Parathyroid adenoma (tissue), 2 donors: ENCODE results near the gene SNRNP25.
"Not testable (repeated sequence)": the region's sequence is repeated elsewhere in the genome, so short reads cannot be mapped to it uniquely, and the experiment has no call there.

Experiments used
- H2AFZ ChIP-seq: fragments of 300-600 bp; sonication (generic); one replicate; pipeline ENCODE4 v1.7.0; 2017; ENCODE audit warnings: antibody characterized with exemption, mild to moderate bottlenecking
- H3K27ac ChIP-seq: fragments of 300-600 bp; sonication (generic); one replicate; pipeline ENCODE4 v1.7.0; 2017
- H3K27me3 ChIP-seq: fragments of 300-600 bp; sonication (generic); one replicate; pipeline ENCODE4 v1.7.0; 2017; ENCODE audit warnings: low read length; ENCODE audit not compliant: control insufficient read depth, insufficient read depth
- H3K36me3 ChIP-seq: fragments of 300-600 bp; sonication (generic); one replicate; pipeline ENCODE4 v1.7.0; 2017; ENCODE audit warnings: low read length; ENCODE audit not compliant: control insufficient read depth, insufficient read depth
- H3K4me1 ChIP-seq: fragments of 300-600 bp; sonication (generic); one replicate; pipeline ENCODE4 v1.7.0; 2017; ENCODE audit warnings: control low read depth
- H3K4me2 ChIP-seq: fragments of 300-600 bp; sonication (generic); one replicate; pipeline ENCODE4 v1.7.0; 2017; ENCODE audit warnings: low read length
- H3K4me3 ChIP-seq: fragments of 300-600 bp; sonication (generic); one replicate; pipeline ENCODE4 v1.7.0; 2017; ENCODE audit warnings: low read depth, low read length
- H3K79me2 ChIP-seq: fragments of 300-600 bp; sonication (generic); one replicate; pipeline ENCODE4 v1.7.0; 2017; ENCODE audit warnings: control low read depth
- H3K9ac ChIP-seq: fragments of 300-600 bp; sonication (generic); one replicate; pipeline ENCODE4 v1.7.0; 2017; ENCODE audit warnings: mild to moderate bottlenecking
- H3K9me3 ChIP-seq: fragments of 300-600 bp; sonication (generic); one replicate; pipeline ENCODE4 v1.7.0; 2017; ENCODE audit warnings: low read length; ENCODE audit not compliant: control insufficient read depth
- TF ChIP-seq, protein P1 (sequence below): fragments of 300-600 bp; sonication (generic); IDR thresholded peaks from one replicate; pipeline ENCODE4 v1.7.0; 2017; ENCODE audit warnings: antibody characterized with exemption, mild to moderate bottlenecking
- donor health status: primary hyperparathyroidism.

The SNRNP25 gene

GRCh38 chr16:53346-54236 is at the start of gene SNRNP25, which contains the start of gene POLR3K:
SNRNP25 (plus strand) TSS chr16:53828; CDS start chr16:54017, 189 bp downstream.
POLR3K (minus strand) TSS chr16:53608; CDS start chr16:53586, 22 bp downstream.
- H2AFZ ChIP-seq: peak within 1 kb of the TSS; percentile 98
- peak within 1 kb of the TSS; percentile 46 for H3K27ac ChIP-seq
- H3K27me3 ChIP-seq: no peaks in the 10 kb centered on the region
- H3K4me1 ChIP-seq: no peaks in the 10 kb centered on the region
- TF ChIP-seq, protein P1, sequence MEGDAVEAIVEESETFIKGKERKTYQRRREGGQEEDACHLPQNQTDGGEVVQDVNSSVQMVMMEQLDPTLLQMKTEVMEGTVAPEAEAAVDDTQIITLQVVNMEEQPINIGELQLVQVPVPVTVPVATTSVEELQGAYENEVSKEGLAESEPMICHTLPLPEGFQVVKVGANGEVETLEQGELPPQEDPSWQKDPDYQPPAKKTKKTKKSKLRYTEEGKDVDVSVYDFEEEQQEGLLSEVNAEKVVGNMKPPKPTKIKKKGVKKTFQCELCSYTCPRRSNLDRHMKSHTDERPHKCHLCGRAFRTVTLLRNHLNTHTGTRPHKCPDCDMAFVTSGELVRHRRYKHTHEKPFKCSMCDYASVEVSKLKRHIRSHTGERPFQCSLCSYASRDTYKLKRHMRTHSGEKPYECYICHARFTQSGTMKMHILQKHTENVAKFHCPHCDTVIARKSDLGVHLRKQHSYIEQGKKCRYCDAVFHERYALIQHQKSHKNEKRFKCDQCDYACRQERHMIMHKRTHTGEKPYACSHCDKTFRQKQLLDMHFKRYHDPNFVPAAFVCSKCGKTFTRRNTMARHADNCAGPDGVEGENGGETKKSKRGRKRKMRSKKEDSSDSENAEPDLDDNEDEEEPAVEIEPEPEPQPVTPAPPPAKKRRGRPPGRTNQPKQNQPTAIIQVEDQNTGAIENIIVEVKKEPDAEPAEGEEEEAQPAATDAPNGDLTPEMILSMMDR: no peak
- no peaks in the 10 kb centered on the region for H3K9me3 ChIP-seq
- H3K36me3 ChIP-seq: no peaks in the 10 kb centered on the region
- H3K9ac ChIP-seq: peak within 1 kb of the TSS; percentile 81
- H3K4me2 ChIP-seq: peak within 1 kb of the TSS; percentile 100
- peak within 1 kb of the TSS; percentile 93 for H3K4me3 ChIP-seq
- no peaks in the 10 kb centered on the region for H3K79me2 ChIP-seq

- no peak overlapping the region for H3K27ac ChIP-seq
- no peaks in the 10 kb centered on the region for H3K79me2 ChIP-seq
- H3K36me3 ChIP-seq: no peaks in the 10 kb centered on the region
- no peak overlapping the region for H3K9ac ChIP-seq
- no peak overlapping the region for H2AFZ ChIP-seq
- TF ChIP-seq, protein P1: no peak
- no peaks in the 10 kb centered on the region for H3K4me1 ChIP-seq
- H3K9me3 ChIP-seq: no peaks in the 10 kb centered on the region
- H3K4me3 ChIP-seq: no peak overlapping the region
- H3K27me3 ChIP-seq: no peaks in the 10 kb centered on the region
- no peak overlapping the region for H3K4me2 ChIP-seq
Measured at GRCh38 chr16:9903-10665, 43.5 kb upstream of the SNRNP25 start.

DNA sequence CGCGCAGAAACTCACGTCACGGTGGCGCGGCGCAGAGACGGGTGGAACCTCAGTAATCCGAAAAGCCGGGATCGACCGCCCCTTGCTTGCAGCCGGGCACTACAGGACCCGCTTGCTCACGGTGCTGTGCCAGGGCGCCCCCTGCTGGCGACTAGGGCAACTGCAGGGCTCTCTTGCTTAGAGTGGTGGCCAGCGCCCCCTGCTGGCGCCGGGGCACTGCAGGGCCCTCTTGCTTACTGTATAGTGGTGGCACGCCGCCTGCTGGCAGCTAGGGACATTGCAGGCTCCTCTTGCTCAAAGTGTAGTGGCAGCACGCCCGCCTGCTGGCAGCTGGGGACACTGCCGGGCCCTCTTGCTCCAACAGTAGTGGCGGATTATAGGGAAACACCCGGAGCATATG is 42.9 kb upstream of the SNRNP25 start:
- H3K79me2 ChIP-seq, H3K36me3 ChIP-seq, H3K4me3 ChIP-seq, H3K4me2 ChIP-seq, H3K9ac ChIP-seq, H3K27me3 ChIP-seq, H2AFZ ChIP-seq, H3K4me1 ChIP-seq, H3K9me3 ChIP-seq, H3K27ac ChIP-seq: not testable (repeated sequence)
- TF ChIP-seq, protein P1: peak; percentile 46

- H3K4me2 ChIP-seq, H3K9ac ChIP-seq, H3K79me2 ChIP-seq: not testable (repeated sequence)
Measured at GRCh38 chr16:17062-17765, 36.4 kb upstream of the SNRNP25 start.

GRCh38 chr16:20886-21285 is 32.7 kb upstream of the SNRNP25 start:
- H3K4me3 ChIP-seq, H2AFZ ChIP-seq, H3K4me1 ChIP-seq, H3K36me3 ChIP-seq, H3K27ac ChIP-seq, H3K27me3 ChIP-seq, H3K79me2 ChIP-seq, H3K9ac ChIP-seq, H3K4me2 ChIP-seq, H3K9me3 ChIP-seq: not testable (repeated sequence)

More at GRCh38 chr16:17062-17765, 36.4 kb upstream of the SNRNP25 start:
- H3K4me3 ChIP-seq, H3K9me3 ChIP-seq, H3K4me1 ChIP-seq, H3K27me3 ChIP-seq, H3K36me3 ChIP-seq, H3K27ac ChIP-seq, H2AFZ ChIP-seq: not testable (repeated sequence)

DNA sequence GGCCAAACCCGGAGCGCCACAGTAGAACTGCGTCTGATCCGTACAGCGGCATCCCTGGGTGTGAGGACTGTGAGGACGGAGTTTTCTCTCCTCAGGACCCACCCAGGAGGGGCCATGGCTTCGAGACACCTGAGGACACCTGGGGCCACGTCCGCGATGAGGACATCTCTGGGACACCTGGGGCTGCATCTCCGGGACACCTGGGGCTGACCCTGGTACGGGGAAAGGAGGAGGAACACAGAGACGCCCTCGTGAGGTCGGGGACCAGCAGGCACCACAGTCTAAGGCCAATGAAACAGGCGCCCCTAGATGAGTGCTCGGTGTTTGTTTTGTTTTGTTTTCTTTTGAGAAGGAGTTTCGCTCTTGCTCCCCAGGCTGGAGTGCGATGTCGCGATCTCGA is 29.5 kb upstream of the SNRNP25 start:
- not testable (repeated sequence) for H3K4me2 ChIP-seq, H3K27me3 ChIP-seq, H3K4me3 ChIP-seq, H3K27ac ChIP-seq, H2AFZ ChIP-seq, H3K36me3 ChIP-seq, H3K9me3 ChIP-seq, H3K9ac ChIP-seq, H3K4me1 ChIP-seq, H3K79me2 ChIP-seq

DNA sequence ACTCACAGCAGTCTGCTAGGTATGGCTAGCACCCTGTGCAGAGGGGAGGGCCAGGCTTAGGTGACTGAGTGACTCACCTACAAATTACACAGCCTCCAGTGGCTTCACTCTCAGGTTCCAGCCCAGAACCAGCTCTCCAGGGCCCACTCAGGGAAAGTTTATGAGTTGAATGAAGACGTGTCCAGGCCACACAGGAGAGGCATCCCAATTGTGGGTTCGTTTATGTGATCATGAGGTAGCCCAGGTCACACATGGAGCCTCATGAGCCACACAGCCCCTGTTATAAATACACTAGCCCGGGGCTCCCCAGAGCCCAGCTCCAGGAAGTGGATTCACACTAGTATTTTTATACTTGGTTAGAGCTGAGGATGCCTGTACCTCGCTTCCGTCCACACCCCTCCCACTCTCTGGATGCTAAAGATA is 27.7 kb upstream of the SNRNP25 start:
- not testable (repeated sequence) for H3K4me1 ChIP-seq, H3K36me3 ChIP-seq, H3K9ac ChIP-seq, H3K27me3 ChIP-seq, H3K4me2 ChIP-seq, H3K79me2 ChIP-seq, H3K9me3 ChIP-seq, H3K27ac ChIP-seq, H3K4me3 ChIP-seq, H2AFZ ChIP-seq

DNA sequence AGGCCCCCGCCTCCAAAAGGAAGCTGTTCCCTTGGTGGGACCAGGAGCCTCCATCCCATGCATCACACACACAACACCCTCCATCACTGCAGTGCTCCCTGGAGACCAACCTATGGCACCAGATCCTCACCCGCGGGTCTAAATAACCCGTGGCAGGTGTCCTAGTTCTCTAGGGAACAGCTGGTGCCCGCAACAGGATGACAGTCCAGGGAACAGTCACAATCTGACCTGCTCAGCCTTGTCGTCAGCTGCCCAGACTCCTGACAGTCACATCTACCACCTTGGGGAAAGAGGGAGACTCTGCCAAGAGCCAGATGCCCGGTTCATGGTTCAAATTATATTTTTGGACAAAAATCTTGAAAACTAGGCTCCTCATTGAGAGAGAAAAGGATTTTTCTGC is 23.0 kb upstream of the SNRNP25 start:
- not testable (repeated sequence) for H3K27ac ChIP-seq, H2AFZ ChIP-seq, H3K4me3 ChIP-seq, H3K4me2 ChIP-seq, H3K79me2 ChIP-seq, H3K4me1 ChIP-seq, H3K9ac ChIP-seq, H3K9me3 ChIP-seq, H3K27me3 ChIP-seq, H3K36me3 ChIP-seq
